Cardiac ventricle fibroblast (primary cell): Measurements from ENCODE around the gene KRTAP8-1. TPM values are rescaled to one million over a fixed set of nuclear protein-coding genes. Genes with fewer than 3 reads are reported as not detected.

Experiments
- total RNA-seq: library from RNA; depleted of rRNA; stranded (reverse); fragments of >200 nt; gene quantifications from 2 replicates; pipeline ENCODE4 v1.2.3, GENCODE V29; 2015

Gene KRTAP8-1, protein sequence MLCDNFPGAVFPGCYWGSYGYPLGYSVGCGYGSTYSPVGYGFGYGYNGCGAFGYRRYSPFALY
- total RNA-seq: not detected in 2 replicates

DNA sequence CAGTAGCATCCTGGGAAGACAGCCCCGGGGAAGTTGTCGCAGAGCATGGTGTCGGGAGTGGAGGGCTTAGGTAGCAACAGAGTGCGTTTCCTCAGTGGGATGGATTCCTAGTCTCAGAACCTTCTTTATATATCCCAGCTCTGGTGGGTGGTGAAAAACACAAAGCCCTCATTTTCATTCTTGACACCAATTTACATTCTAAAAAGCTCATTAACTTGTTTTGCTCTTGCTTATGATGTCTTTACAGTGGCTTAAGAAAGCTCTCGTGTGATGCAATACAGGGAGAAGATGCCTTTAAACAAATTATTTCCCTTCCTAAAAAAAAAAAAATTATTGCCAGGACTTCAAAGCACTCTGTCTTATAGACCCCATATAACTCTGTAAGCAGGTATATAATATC, at the start of gene KRTAP8-1:
TSS of gene KRTAP8-1 (minus strand) at position 101 of the 400 bp plus-strand sequence. CDS start at position 47, 54 bp downstream.

DNA sequence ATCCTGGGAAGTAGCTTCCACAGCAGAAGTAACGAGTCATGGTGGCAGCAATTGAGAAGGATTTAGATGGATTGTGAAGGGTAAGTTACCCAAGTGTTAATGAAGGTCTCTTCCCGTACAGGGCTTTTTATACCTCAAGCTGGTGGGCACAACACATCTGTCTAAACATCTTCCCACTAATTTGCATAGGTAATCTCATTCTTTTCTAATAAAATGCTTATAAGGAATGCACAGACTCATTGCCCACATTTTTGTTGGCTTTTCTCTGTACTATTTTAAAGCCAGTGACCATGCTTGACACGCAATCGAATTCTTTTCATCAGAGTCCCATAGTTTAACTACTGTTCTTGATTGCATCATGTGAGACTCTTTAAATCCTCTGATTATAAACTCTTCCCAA, 16.6 kb upstream of the KRTAP8-1 start, which contains the start of gene KRTAP7-1:
TSS of gene KRTAP7-1 (minus strand) at position 101 of the 400 bp plus-strand sequence. CDS start at position 40, 61 bp downstream.

Other genes with a start within 250 kb of the KRTAP8-1 start
- gene KRTAP22-2, start 222.9 kb downstream of the KRTAP8-1 start, total RNA-seq: not detected in 2 replicates
- gene KRTAP6-3, start 220.8 kb downstream of the KRTAP8-1 start, total RNA-seq: not detected in 2 replicates
- not detected in 2 replicates for gene KRTAP6-2, start 214.4 kb downstream of the KRTAP8-1 start, total RNA-seq
- not detected in 2 replicates for gene KRTAP22-1, start 212.2 kb downstream of the KRTAP8-1 start, total RNA-seq
- not detected in 2 replicates for gene KRTAP6-1, start 199.3 kb downstream of the KRTAP8-1 start, total RNA-seq
- not detected in 2 replicates for gene KRTAP20-1, start 196.8 kb downstream of the KRTAP8-1 start, total RNA-seq
- gene KRTAP20-4, start 192.6 kb downstream of the KRTAP8-1 start, total RNA-seq: not detected in 2 replicates
- not detected in 2 replicates for gene KRTAP20-2, start 178.1 kb downstream of the KRTAP8-1 start, total RNA-seq
- not detected in 2 replicates for gene KRTAP20-3, start 170.4 kb downstream of the KRTAP8-1 start, total RNA-seq
- not detected in 2 replicates for gene KRTAP21-3, start 94.5 kb downstream of the KRTAP8-1 start, total RNA-seq
- not detected in 2 replicates for gene KRTAP21-2, start 66.0 kb downstream of the KRTAP8-1 start, total RNA-seq
- gene KRTAP21-1, start 57.8 kb downstream of the KRTAP8-1 start, total RNA-seq: not detected in 2 replicates
- not detected in 2 replicates for gene KRTAP7-1, start 16.5 kb upstream of the KRTAP8-1 start, total RNA-seq
- gene KRTAP11-1, start 68.3 kb upstream of the KRTAP8-1 start, total RNA-seq: not detected in 2 replicates
- gene KRTAP19-8, start 225.2 kb upstream of the KRTAP8-1 start, total RNA-seq: not detected in 2 replicates